Fibroblast of villous mesenchyme (primary cell): ENCODE results near the gene ATP11C. TPM values are rescaled to one million over a fixed set of nuclear protein-coding genes. Genes with fewer than 3 reads are reported as not detected.

ENCODE experiments used
- DNase-seq: peaks from one replicate; pipeline ENCODE4 v3.0.0-alpha.2; 2010; ENCODE audit warnings: low read depth
- H3K4me3 ChIP-seq: 2 replicates; pipeline ENCODE4 v1.5.1; 2011; ENCODE audit warnings: low read depth, mild to moderate bottlenecking, low read length
- CTCF ChIP-seq: IDR thresholded peaks from 2 replicates; pipeline ENCODE4 v1.5.1; 2012; ENCODE audit warnings: low read depth, mild to moderate bottlenecking, low read length; ENCODE audit not compliant: insufficient read depth
- total RNA-seq: library from RNA; depleted of rRNA; stranded (reverse); fragments of >200 nt; gene quantifications from 2 replicates; pipeline ENCODE4 v1.2.3, GENCODE V29; 2012

Gene ATP11C
- total RNA-seq, 1 donor = 81.6 TPM

- H3K4me3 ChIP-seq = no peak overlapping the region
- DNase-seq = no peak
- TF ChIP-seq CTCF = no peak
Measured at GRCh38 chrX:139815771-139816170, 117.1 kb downstream of the ATP11C start.

- DNase-seq = no peak
- no peak for TF ChIP-seq CTCF
- H3K4me3 ChIP-seq = no peak overlapping the region
Measured at GRCh38 chrX:139811942-139812629, 120.8 kb downstream of the ATP11C start.

GRCh38 chrX:139804482-139804881, 128.4 kb downstream of the ATP11C start:
- no peak for TF ChIP-seq CTCF
- no peak overlapping the region for H3K4me3 ChIP-seq
- peak; percentile 6 for DNase-seq

- no peak overlapping the region for H3K4me3 ChIP-seq
- DNase-seq = no peak
- no peak for TF ChIP-seq CTCF
Measured at GRCh38 chrX:139803224-139803623, 129.6 kb downstream of the ATP11C start.

- no peak overlapping the region for H3K4me3 ChIP-seq
- DNase-seq = no peak
- no peak for TF ChIP-seq CTCF
Measured at GRCh38 chrX:139802048-139802447, 130.8 kb downstream of the ATP11C start.

- H3K4me3 ChIP-seq = no peak overlapping the region
- no peak for DNase-seq
- no peak for TF ChIP-seq CTCF
Measured at GRCh38 chrX:139801397-139801813, 131.4 kb downstream of the ATP11C start.

- TF ChIP-seq CTCF = no peak
- H3K4me3 ChIP-seq = no peak overlapping the region
- DNase-seq = no peak
Measured at GRCh38 chrX:139798701-139799100, 134.2 kb downstream of the ATP11C start.
